PFSK-1 (cell line): ENCODE data around the gene MYB.

Source experiments
- FOXP2 ChIP-seq: optimal IDR thresholded peaks from 2 replicates; pipeline ENCODE3; 2011; ENCODE audit warnings: borderline replicate concordance, control low read depth, inconsistent platforms; ENCODE audit not compliant: insufficient read depth; ENCODE audit errors: extremely low read length, extremely low read depth
- POLR2AphosphoS5 ChIP-seq: IDR thresholded peaks from 2 replicates; pipeline ENCODE4 v1.6.1; 2012; ENCODE audit warnings: low read depth, mild to moderate bottlenecking, control low read depth, low read length, moderate library complexity
- SIN3A ChIP-seq: IDR thresholded peaks from 2 replicates; pipeline ENCODE4 v1.6.1; 2012; ENCODE audit warnings: mild to moderate bottlenecking, low read length, moderate library complexity, borderline replicate concordance; ENCODE audit not compliant: insufficient read depth
- TAF1 ChIP-seq: IDR thresholded peaks from 2 replicates; pipeline ENCODE4 v1.6.1; 2012; ENCODE audit warnings: low read length, control low read depth, borderline replicate concordance; ENCODE audit not compliant: insufficient read depth
- TF ChIP-seq, protein P1 (sequence below), 2 experiments: IDR thresholded peaks; 2 replicates each; pipeline versions ENCODE4 v1.6.1 to v1.8.0; 2011 to 2012; ENCODE audit warnings: low read depth in 2 of 2, low read length in 2 of 2, control low read depth in 1 of 2, inconsistent platforms in 1 of 2, mild to moderate bottlenecking in 1 of 2, moderate library complexity in 1 of 2; ENCODE audit not compliant: insufficient read depth in 1 of 2

MYB gene

DNA sequence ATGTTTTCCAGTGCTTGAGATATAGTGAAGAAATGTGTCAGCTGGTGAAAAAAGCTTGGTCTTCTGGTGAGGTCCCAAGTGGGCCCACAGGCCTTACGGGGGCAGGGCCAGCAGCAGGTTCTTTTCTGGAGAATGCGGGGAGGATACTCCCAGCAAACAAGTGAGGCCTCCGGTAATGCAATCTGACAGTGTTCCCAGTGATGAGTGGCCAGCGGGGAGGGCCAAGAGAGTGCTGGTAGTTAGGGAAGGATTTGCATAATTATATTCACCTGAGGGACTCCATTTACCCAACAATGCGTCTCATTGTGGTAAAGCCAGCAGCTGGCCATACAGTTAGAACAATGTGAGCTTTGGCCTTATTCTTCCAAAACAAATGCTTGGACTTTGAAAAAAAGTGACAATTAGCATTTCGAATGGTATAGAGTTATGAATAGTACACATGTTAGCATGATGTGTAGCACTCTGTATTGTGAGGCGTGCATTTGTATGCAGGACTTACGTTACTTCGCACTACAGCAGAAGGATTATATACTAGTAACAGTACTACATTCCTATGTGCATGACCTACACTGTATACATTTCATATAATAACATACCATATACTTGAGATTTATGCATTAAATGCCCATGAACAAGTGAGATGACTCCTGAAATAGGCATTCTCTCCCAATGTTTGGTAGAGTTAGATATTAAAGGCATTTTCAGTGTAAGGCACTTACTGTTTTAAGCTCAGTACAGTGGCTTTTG, 69.8 kb downstream of the MYB start:
- TF ChIP-seq POLR2AphosphoS5: no peak
- no peak for TF ChIP-seq FOXP2
- TF ChIP-seq TAF1: no peak
- TF ChIP-seq, protein P1, sequence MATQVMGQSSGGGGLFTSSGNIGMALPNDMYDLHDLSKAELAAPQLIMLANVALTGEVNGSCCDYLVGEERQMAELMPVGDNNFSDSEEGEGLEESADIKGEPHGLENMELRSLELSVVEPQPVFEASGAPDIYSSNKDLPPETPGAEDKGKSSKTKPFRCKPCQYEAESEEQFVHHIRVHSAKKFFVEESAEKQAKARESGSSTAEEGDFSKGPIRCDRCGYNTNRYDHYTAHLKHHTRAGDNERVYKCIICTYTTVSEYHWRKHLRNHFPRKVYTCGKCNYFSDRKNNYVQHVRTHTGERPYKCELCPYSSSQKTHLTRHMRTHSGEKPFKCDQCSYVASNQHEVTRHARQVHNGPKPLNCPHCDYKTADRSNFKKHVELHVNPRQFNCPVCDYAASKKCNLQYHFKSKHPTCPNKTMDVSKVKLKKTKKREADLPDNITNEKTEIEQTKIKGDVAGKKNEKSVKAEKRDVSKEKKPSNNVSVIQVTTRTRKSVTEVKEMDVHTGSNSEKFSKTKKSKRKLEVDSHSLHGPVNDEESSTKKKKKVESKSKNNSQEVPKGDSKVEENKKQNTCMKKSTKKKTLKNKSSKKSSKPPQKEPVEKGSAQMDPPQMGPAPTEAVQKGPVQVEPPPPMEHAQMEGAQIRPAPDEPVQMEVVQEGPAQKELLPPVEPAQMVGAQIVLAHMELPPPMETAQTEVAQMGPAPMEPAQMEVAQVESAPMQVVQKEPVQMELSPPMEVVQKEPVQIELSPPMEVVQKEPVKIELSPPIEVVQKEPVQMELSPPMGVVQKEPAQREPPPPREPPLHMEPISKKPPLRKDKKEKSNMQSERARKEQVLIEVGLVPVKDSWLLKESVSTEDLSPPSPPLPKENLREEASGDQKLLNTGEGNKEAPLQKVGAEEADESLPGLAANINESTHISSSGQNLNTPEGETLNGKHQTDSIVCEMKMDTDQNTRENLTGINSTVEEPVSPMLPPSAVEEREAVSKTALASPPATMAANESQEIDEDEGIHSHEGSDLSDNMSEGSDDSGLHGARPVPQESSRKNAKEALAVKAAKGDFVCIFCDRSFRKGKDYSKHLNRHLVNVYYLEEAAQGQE (IDR thresholded peaks at IDR 0.05; ENCODE audit: insufficient read depth in 1 of 2, low read depth in 2 of 2, low read length in 2 of 2): no peak
- no peak for TF ChIP-seq SIN3A

DNA sequence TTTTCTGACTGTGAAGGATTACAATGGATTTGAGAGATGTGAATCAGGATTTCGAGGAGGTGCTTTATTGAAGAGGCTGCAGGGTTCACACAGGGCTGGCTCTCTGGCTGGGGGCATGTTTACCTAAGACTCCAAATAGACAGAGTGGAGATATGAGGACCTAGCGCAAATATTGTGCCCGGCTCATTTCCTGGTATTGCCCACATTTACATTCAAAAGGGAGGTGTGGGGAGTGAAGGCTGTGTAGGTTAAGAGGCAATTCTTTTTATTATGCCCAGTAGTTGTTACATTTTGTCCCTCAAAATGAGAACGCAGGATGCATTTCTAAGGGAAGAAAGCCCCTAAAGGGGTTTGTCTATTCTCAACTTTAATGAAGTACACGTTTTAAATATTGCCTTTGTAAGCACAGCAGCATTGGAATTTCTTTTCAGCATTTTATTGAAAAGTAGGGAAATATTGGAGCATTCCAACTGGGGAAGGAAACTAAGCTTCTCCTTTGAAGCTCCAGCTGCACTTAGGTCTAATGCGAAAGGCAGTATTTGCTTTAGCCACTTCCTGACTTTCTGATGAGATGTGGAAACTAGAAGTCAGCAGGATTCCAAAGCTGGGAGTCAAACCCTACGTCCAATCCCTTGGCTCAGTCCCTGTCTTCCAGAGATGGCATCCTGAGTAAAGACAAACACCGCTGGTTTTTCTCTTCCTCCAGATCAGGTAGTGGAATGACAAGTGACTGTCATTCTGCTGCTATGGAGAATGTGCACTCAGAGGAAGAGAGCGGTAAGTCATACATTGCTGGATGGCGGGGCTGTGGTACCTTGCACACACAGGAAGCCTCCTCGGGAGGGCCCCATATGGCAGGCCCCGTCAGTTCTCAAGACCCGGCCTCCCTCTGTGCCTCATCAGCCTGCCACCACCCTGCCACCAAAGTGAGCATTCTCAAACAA, 70.7 kb downstream of the MYB start:
- TF ChIP-seq TAF1 (no peak), SIN3A (no peak), FOXP2 (no peak), POLR2AphosphoS5 (no peak)
- TF ChIP-seq, protein P1 (IDR thresholded peaks at IDR 0.05; ENCODE audit: insufficient read depth in 1 of 2, low read depth in 2 of 2, low read length in 2 of 2): no peak

DNA sequence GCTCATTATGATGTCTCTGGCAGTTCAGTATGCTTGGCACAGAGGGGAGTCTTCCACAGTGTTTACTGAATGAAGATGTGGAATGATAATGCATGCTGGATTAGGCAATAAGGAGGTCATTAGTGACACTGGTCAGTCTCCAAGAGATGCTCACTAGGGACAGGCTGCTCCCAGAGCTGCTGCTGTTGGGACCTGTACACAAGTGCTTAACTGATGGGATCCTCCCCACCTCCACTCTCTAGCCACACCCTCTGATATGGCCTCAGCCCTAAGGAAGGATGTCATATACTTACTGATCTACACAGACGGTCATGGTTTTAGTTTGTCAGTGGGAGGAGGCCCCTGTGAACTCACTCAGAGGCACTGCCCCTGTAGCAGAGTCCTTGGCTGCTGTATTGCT, 73.4 kb downstream of the MYB start:
- TF ChIP-seq TAF1: no peak
- TF ChIP-seq FOXP2: no peak
- no peak for TF ChIP-seq SIN3A
- TF ChIP-seq POLR2AphosphoS5: no peak
- TF ChIP-seq, protein P1 (IDR thresholded peaks at IDR 0.05; ENCODE audit: insufficient read depth in 1 of 2, low read depth in 2 of 2, low read length in 2 of 2): no peak

DNA sequence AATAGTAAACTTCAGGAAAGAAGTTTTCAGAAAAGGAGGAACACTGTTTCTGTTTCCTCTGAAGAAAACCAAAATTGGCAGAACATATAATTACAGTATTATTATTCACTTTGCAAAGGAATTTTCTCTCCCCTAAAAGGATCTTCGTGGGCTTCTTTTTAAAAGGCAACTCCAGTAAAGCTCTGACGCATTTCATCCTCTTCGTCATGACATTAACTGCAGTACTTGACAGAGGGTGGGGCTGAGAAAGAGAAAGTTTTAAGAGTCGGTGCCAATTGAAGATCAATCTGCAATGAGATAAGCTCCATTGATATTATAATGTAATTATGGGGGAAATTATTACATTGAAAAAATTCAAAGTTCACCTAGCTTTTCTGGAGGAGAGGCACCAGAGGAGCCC, 75.8 kb downstream of the MYB start:
- no peak for TF ChIP-seq SIN3A
- no peak for TF ChIP-seq POLR2AphosphoS5
- TF ChIP-seq, protein P1 (IDR thresholded peaks at IDR 0.05; ENCODE audit: insufficient read depth in 1 of 2, low read depth in 2 of 2, low read length in 2 of 2): no peak
- TF ChIP-seq TAF1: no peak
- TF ChIP-seq FOXP2: no peak
